Stimulated activated CD4-positive, alpha-beta T cell treated with anti-CD3 and anti-CD28 coated beads, Interleukin-1b, Interleukin-23, amount 100 ng/mL, for 24 hours (primary cell): Measurements from ENCODE around the gene CST1.
"Not testable (repeated sequence)": the region's sequence is repeated elsewhere in the genome, so short reads cannot be mapped to it uniquely, and the experiment has no call there.

Source experiments
- DNase-seq, 4 experiments: peaks; one replicate each; pipeline ENCODE4 v3.0.0-alpha.2; 2020; ENCODE audit warnings: low read depth in 4 of 4, low spot score in 1 of 4

Gene CST1

GRCh38 chr20:23750786-23751185 lies at the start of gene CST1:
TSS of gene CST1 (minus strand) at chr20:23750935. CDS start at chr20:23750866, 69 bp downstream.
- not testable (repeated sequence) for DNase-seq

GRCh38 chr20:23799216-23799847 lies 48.6 kb upstream of the CST1 start:
- DNase-seq: peak in 1 of 4 experiments; percentile 15

- DNase-seq: no peak
Observed at GRCh38 chr20:23795526-23795925, 44.8 kb upstream of the CST1 start.

- DNase-seq: no peak
Observed at GRCh38 chr20:23794841-23795240, 44.1 kb upstream of the CST1 start.

- no peak for DNase-seq
Observed at GRCh38 chr20:23794065-23794464, 43.3 kb upstream of the CST1 start.

- no peak for DNase-seq
Observed at GRCh38 chr20:23783447-23783846, 32.7 kb upstream of the CST1 start.

GRCh38 chr20:23782366-23782983 lies 31.7 kb upstream of the CST1 start:
- peak in 1 of 4 experiments; percentile 7 for DNase-seq

- not testable (repeated sequence) for DNase-seq
Observed at GRCh38 chr20:23778676-23779075, 27.9 kb upstream of the CST1 start.

GRCh38 chr20:23777380-23777779 lies 26.6 kb upstream of the CST1 start:
- DNase-seq: not testable (repeated sequence)

GRCh38 chr20:23776067-23776771 lies 25.5 kb upstream of the CST1 start:
- DNase-seq: no peak

- no peak for DNase-seq
Observed at GRCh38 chr20:23774081-23774480, 23.3 kb upstream of the CST1 start.

GRCh38 chr20:23773579-23773978 lies 22.8 kb upstream of the CST1 start:
- no peak for DNase-seq

- no peak for DNase-seq
Observed at GRCh38 chr20:23773127-23773526, 22.4 kb upstream of the CST1 start.

GRCh38 chr20:23772074-23772473 lies 21.3 kb upstream of the CST1 start:
- no peak for DNase-seq

- DNase-seq: no peak
Observed at GRCh38 chr20:23770384-23770783, 19.6 kb upstream of the CST1 start.

- not testable (repeated sequence) for DNase-seq
Observed at GRCh38 chr20:23768520-23768919, 17.8 kb upstream of the CST1 start.

- DNase-seq: no peak
Observed at GRCh38 chr20:23766531-23766930, 15.8 kb upstream of the CST1 start.

- DNase-seq: no peak
Observed at GRCh38 chr20:23765578-23765977, 14.8 kb upstream of the CST1 start.

- not testable (repeated sequence) for DNase-seq
Observed at GRCh38 chr20:23764630-23765029, 13.9 kb upstream of the CST1 start.

GRCh38 chr20:23763345-23763744 lies 12.6 kb upstream of the CST1 start:
- no peak for DNase-seq

- DNase-seq: no peak
Observed at GRCh38 chr20:23759306-23759940, 8.7 kb upstream of the CST1 start.

- DNase-seq: not testable (repeated sequence)
Observed at GRCh38 chr20:23756792-23757191, 6.1 kb upstream of the CST1 start.
